ENCODE results near the gene OR6C2.

OR6C2 gene

GRCh38 chr12:55499231-55499630, 55.4 kb downstream of the OR6C2 start:
- H3K4me3 ChIP-seq (ENCODE audit: low read depth, low read length), result no peak overlapping the region
- no peak for TF ChIP-seq CTCF (IDR thresholded peaks at IDR 0.05; ENCODE audit: low read depth, low read length)

GRCh38 chr12:55499810-55500252, 56.0 kb downstream of the OR6C2 start:
- no peak for TF ChIP-seq CTCF (IDR thresholded peaks at IDR 0.05; ENCODE audit: low read depth, low read length)
- no peak overlapping the region for H3K4me3 ChIP-seq (ENCODE audit: low read depth, low read length)

GRCh38 chr12:55501601-55502000, 57.7 kb downstream of the OR6C2 start:
- TF ChIP-seq CTCF (IDR thresholded peaks at IDR 0.05; ENCODE audit: low read depth, low read length), result no peak
- H3K4me3 ChIP-seq (ENCODE audit: low read depth, low read length), result no peak overlapping the region
